ENCODE measurements around the gene SPO11. TPM values are rescaled to one million over a fixed set of nuclear protein-coding genes. Genes with fewer than 3 reads are reported as not detected.

SPO11 gene
- total and polyA plus RNA-seq, 7 donors, result not detected

DNA sequence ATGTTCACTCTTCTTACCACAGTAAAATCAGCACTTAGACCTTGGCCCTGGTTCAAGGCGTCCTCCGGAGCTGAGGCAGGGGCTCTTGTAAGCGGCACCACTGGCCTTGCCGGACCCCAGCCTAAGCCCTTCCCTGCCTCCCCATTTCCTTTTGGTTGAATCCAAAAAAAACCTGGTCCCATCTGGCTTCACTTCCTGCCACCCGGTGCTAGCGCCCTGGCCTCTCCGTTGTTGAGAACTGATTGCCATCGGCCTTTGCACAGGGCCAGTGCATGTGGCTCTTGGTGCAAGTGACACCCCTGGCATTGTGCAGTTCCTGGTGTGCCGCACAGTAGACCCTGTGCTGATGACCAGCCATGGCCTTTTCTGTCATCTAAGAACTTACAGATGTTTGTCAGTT lies 42.6 kb downstream of the SPO11 start:
- no peak overlapping the region for H3K27ac ChIP-seq
- H3K9me3 ChIP-seq, result no peaks in the 10 kb centered on the region
- H3K4me3 ChIP-seq, result no peak overlapping the region
- no peaks in the 10 kb centered on the region for H3K4me1 ChIP-seq
- H3K27me3 ChIP-seq, result no peaks in the 10 kb centered on the region
- DNase-seq, result no peak
- TF ChIP-seq POLR2A (IDR thresholded peaks at IDR 0.05) (no peak), EP300 (IDR thresholded peaks at IDR 0.05) (no peak), POLR2AphosphoS5 (IDR thresholded peaks at IDR 0.05) (no peak)
- TF ChIP-seq, protein P1, sequence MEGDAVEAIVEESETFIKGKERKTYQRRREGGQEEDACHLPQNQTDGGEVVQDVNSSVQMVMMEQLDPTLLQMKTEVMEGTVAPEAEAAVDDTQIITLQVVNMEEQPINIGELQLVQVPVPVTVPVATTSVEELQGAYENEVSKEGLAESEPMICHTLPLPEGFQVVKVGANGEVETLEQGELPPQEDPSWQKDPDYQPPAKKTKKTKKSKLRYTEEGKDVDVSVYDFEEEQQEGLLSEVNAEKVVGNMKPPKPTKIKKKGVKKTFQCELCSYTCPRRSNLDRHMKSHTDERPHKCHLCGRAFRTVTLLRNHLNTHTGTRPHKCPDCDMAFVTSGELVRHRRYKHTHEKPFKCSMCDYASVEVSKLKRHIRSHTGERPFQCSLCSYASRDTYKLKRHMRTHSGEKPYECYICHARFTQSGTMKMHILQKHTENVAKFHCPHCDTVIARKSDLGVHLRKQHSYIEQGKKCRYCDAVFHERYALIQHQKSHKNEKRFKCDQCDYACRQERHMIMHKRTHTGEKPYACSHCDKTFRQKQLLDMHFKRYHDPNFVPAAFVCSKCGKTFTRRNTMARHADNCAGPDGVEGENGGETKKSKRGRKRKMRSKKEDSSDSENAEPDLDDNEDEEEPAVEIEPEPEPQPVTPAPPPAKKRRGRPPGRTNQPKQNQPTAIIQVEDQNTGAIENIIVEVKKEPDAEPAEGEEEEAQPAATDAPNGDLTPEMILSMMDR (IDR thresholded peaks at IDR 0.05), result no peak
- intact Hi-C loops (cut with DNase I), result no loop called here
- WGBS, 2 donors, result 88 to 89% methylated on average over 9 of the region's 9 CpGs
- peaks cover 55 to 100% (median 75%) of the 10 kb centered on the region in 4 donors for H3K36me3 ChIP-seq

DNA sequence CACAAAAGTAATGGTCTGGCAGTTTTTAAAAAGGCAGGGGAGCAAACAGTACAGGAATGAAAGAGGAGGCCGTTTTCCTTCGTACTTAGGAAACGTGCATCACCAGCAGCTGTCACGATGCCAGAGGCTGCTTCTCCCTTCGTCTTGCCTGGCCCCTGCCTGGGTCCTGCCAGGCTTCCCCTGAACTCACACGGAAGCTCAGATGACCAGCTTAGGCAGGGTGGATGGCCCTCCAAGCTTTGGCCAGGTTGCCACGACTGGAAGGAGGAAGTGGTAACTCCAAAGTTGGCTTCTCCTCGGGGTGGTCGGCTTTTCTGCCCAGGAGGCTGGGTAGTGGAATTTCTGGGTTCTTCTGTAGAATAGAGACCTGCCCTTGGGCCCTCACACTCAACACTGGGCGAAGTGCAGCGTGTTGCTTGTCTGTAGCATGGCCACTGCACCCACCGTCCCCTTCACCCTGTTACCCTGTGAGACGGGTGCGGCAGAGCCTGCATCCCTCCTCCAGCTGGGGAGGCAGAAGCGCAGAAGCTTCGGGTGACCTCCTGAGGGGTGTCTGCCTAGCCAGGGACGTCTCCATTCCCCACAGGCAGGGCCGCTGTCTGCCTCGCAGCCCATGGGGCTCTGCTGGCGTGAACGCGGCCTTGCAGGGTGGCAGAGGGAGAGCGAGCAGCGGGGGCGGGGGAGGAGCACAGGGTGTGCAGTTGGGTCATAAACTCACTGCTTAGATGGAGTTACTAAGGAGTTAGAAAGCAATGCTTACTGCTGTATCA lies 43.2 kb downstream of the SPO11 start:
- Histone ChIP-seq H3K36me3 (peaks cover 51 to 100% (median 74%) of the 10 kb centered on the region in 4 donors), H3K4me3 (no peak overlapping the region), H3K4me1 (no peaks in the 10 kb centered on the region), H3K27me3 (no peaks in the 10 kb centered on the region), H3K9me3 (no peaks in the 10 kb centered on the region), H3K27ac (no peak overlapping the region)
- TF ChIP-seq POLR2AphosphoS5 (IDR thresholded peaks at IDR 0.05), result no peak
- TF ChIP-seq, protein P1 (IDR thresholded peaks at IDR 0.05), result no peak
- no peak for TF ChIP-seq EP300 (IDR thresholded peaks at IDR 0.05)
- TF ChIP-seq POLR2A (IDR thresholded peaks at IDR 0.05), result no peak
- WGBS, 2 donors, result 89 to 92% methylated on average over 25 of the region's 25 CpGs
- DNase-seq, result peak; percentile 51
- intact Hi-C loops (cut with DNase I), result no loop called here

DNA sequence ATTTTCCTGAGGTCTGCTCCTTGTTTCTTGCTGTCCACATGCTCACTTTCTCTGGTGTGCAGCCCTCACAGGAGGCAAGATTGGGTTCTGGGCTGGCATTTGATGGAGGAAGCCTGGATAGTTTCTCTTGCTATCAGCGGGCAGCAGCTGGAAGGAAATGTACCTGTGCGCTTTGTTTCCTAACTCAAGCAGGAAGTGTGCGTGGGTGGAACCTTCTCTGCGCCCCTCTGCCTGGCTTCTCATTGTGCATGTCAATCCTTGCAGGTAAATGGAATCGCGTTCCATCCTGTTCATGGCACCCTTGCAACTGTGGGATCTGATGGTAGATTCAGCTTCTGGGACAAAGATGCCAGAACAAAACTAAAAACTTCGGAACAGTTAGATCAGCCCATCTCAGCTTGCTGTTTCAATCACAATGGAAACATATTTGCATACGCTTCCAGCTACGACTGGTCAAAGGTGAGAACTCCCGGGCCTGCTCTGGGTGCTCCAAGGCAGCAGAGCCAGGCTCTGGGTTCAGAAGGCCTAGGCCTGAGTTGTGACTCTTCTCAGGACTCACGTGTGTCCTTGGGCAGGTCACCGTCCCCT lies 44.8 kb downstream of the SPO11 start:
- intact Hi-C loops (cut with DNase I), result no loop called here

GRCh38 chr20:57374931-57375651 lies 45.5 kb downstream of the SPO11 start:
- DNase-seq, result peak; percentile 70
- Histone ChIP-seq H3K9me3 (no peaks in the 10 kb centered on the region), H3K27me3 (no peaks in the 10 kb centered on the region), H3K36me3 (peaks cover 36 to 89% (median 53%) of the 10 kb centered on the region in 4 donors), H3K4me1 (no peaks in the 10 kb centered on the region), H3K4me3 (peak overlapping the region in 1 of 4 donors; percentile 1), H3K27ac (peak overlapping the region in 2 of 4 donors; percentile 13 to 35)
- intact Hi-C loops (cut with DNase I), result no loop called here
- WGBS, 2 donors, result 87% methylated on average over 14 of the region's 14 CpGs
- no peak for TF ChIP-seq POLR2AphosphoS5 (IDR thresholded peaks at IDR 0.05)
- TF ChIP-seq, protein P1 (IDR thresholded peaks at IDR 0.05), result no peak
- no peak for TF ChIP-seq EP300 (IDR thresholded peaks at IDR 0.05)
- no peak for TF ChIP-seq POLR2A (IDR thresholded peaks at IDR 0.05)

More for the DNA sequence above, 44.8 kb downstream of the SPO11 start:
- peak; percentile 57 for DNase-seq
- H3K36me3 ChIP-seq, result peaks cover 39 to 95% (median 59%) of the 10 kb centered on the region in 4 donors
- peak overlapping the region in 1 of 4 donors; percentile 35 for H3K27ac ChIP-seq
- H3K4me1 ChIP-seq, result no peaks in the 10 kb centered on the region
- H3K4me3 ChIP-seq, result no peak overlapping the region
- no peaks in the 10 kb centered on the region for H3K9me3 ChIP-seq
- TF ChIP-seq EP300 (IDR thresholded peaks at IDR 0.05), result no peak
- no peak for TF ChIP-seq POLR2A (IDR thresholded peaks at IDR 0.05)
- 80% methylated on average over 12 of the region's 12 CpGs for WGBS, 2 donors
- H3K27me3 ChIP-seq, result no peaks in the 10 kb centered on the region
